ENCODE measurements around the gene PLD2.
"Not testable (repeated sequence)": the region's sequence is repeated elsewhere in the genome, so short reads cannot be mapped to it uniquely, and the experiment has no call there.

PLD2 gene

GRCh38 chr17:4789951-4790704, 16.8 kb upstream of the PLD2 start:
- peak; percentile 92 for DNase-seq

GRCh38 chr17:4790705-4791088, 16.3 kb upstream of the PLD2 start:
- DNase-seq: no peak

- DNase-seq: no peak
Observed at GRCh38 chr17:4795168-4795567, 11.8 kb upstream of the PLD2 start.

GRCh38 chr17:4796552-4796920, 10.4 kb upstream of the PLD2 start:
- peak; percentile 52 for DNase-seq

- no peak for DNase-seq
Observed at GRCh38 chr17:4800462-4801196, 6.3 kb upstream of the PLD2 start.

- no peak for DNase-seq
Observed at GRCh38 chr17:4802228-4802627, 4.7 kb upstream of the PLD2 start, which contains the start of gene C17orf114. Gene C17orf114 (minus strand): TSS chr17:4802328.

- no peak for DNase-seq
Observed at GRCh38 chr17:4806456-4806776, 536 bp upstream of the PLD2 start.

- no peak for DNase-seq
Observed at GRCh38 chr17:4807605-4808377, 839 bp downstream of the PLD2 start.

- DNase-seq: peak; percentile 59
Observed at GRCh38 chr17:4808378-4808767, 1.4 kb downstream of the PLD2 start.

- peak; percentile 38 for DNase-seq
Observed at GRCh38 chr17:4810696-4811290, 3.8 kb downstream of the PLD2 start.

GRCh38 chr17:4811471-4811870, 4.5 kb downstream of the PLD2 start:
- no peak for DNase-seq

- no peak for DNase-seq
Observed at GRCh38 chr17:4812690-4813089, 5.7 kb downstream of the PLD2 start.

- no peak for DNase-seq
Observed at GRCh38 chr17:4815043-4815675, 8.2 kb downstream of the PLD2 start.

GRCh38 chr17:4816826-4817225, 9.9 kb downstream of the PLD2 start:
- DNase-seq: no peak

- DNase-seq: no peak
Observed at GRCh38 chr17:4818276-4818675, 11.3 kb downstream of the PLD2 start.

- no peak for DNase-seq
Observed at GRCh38 chr17:4822835-4823234, 15.9 kb downstream of the PLD2 start.

- no peak for DNase-seq
Observed at GRCh38 chr17:4823373-4824089, 16.6 kb downstream of the PLD2 start.

- no peak for DNase-seq
Observed at GRCh38 chr17:4827399-4827798, 20.4 kb downstream of the PLD2 start.

- not testable (repeated sequence) for DNase-seq
Observed at GRCh38 chr17:4832829-4833177, 25.9 kb downstream of the PLD2 start.

GRCh38 chr17:4833178-4833940, 26.4 kb downstream of the PLD2 start, which contains the start of gene MINK1:
Gene MINK1 (plus strand): TSS chr17:4833340. CDS start chr17:4833584, 244 bp downstream.
- peak; percentile 94 for DNase-seq

GRCh38 chr17:4833941-4834680, 27.2 kb downstream of the PLD2 start:
- peak; percentile 59 for DNase-seq
